WI38 (cell line): ENCODE results near the gene PIK3R6.

Experiments
- H3K4me3 ChIP-seq: 2 replicates; pipeline ENCODE4 v1.5.1; 2011; ENCODE audit warnings: low read depth, mild to moderate bottlenecking, control low read depth, low read length
- TF ChIP-seq, protein P1 (sequence below): IDR thresholded peaks from 2 replicates; pipeline ENCODE4 v1.5.1; 2012; ENCODE audit warnings: low read depth, mild to moderate bottlenecking, control low read depth, low read length

PIK3R6 gene

GRCh38 chr17:8829036-8829941, 38.2 kb downstream of the PIK3R6 start:
- H3K4me3 ChIP-seq = no peak overlapping the region
- TF ChIP-seq, protein P1, sequence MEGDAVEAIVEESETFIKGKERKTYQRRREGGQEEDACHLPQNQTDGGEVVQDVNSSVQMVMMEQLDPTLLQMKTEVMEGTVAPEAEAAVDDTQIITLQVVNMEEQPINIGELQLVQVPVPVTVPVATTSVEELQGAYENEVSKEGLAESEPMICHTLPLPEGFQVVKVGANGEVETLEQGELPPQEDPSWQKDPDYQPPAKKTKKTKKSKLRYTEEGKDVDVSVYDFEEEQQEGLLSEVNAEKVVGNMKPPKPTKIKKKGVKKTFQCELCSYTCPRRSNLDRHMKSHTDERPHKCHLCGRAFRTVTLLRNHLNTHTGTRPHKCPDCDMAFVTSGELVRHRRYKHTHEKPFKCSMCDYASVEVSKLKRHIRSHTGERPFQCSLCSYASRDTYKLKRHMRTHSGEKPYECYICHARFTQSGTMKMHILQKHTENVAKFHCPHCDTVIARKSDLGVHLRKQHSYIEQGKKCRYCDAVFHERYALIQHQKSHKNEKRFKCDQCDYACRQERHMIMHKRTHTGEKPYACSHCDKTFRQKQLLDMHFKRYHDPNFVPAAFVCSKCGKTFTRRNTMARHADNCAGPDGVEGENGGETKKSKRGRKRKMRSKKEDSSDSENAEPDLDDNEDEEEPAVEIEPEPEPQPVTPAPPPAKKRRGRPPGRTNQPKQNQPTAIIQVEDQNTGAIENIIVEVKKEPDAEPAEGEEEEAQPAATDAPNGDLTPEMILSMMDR = no peak

- TF ChIP-seq, protein P1 = no peak
- no peak overlapping the region for H3K4me3 ChIP-seq
Observed at GRCh38 chr17:8828517-8828875, 39.0 kb downstream of the PIK3R6 start.

DNA sequence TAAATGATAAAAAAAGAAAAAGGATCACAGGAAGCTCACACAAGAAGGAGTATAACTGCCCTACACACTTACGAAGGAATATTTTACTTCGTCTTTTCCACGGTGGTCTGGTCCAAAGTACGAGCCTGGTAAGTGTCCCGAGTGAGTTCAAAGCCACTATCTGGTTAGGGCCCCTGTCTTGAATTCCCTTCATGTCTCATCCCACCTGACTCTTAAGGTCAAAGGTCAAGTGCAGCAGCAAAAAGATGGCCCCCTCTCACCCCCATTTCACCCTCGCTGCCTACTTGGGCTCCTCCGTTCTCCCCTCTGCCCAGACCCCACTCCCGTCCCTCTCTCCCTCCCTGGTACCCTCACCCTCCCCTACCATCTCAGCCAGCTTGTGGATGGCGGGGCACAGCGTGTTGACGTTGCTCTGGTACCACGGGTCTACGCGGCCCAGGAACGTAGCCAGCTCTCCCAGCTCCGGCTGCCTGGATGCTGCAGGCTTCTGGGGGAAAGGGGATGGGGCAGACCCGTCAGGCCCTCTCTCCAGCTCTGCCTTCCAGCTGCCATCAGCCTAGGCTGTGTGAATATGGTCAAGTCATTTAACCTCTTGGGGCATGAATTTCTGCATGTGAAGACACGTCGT, 40.6 kb downstream of the PIK3R6 start:
- no peak overlapping the region for H3K4me3 ChIP-seq
- TF ChIP-seq, protein P1 = no peak

- TF ChIP-seq, protein P1 = no peak
- H3K4me3 ChIP-seq = no peak overlapping the region
Observed at GRCh38 chr17:8825802-8826201, 41.7 kb downstream of the PIK3R6 start.

DNA sequence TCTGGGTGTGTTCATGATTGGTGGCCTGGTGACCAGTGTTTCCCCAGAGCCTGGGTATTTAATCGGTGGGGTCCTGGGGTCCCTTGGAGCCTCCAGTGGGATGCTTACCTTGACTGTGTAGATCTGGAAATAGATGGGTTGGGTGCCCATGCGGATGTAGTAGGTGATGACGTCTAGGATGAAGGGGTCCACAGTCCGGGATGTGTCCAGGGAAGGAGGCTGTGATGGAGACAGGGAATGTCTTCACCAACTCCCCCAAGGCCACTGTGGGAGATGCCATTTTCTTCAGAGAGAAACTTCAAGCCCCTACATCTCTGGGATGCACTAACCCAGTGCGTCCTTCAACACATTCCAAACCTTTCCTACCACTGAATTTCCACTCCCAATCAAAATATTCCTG, 44.2 kb downstream of the PIK3R6 start:
- H3K4me3 ChIP-seq = no peak overlapping the region
- TF ChIP-seq, protein P1 = no peak

DNA sequence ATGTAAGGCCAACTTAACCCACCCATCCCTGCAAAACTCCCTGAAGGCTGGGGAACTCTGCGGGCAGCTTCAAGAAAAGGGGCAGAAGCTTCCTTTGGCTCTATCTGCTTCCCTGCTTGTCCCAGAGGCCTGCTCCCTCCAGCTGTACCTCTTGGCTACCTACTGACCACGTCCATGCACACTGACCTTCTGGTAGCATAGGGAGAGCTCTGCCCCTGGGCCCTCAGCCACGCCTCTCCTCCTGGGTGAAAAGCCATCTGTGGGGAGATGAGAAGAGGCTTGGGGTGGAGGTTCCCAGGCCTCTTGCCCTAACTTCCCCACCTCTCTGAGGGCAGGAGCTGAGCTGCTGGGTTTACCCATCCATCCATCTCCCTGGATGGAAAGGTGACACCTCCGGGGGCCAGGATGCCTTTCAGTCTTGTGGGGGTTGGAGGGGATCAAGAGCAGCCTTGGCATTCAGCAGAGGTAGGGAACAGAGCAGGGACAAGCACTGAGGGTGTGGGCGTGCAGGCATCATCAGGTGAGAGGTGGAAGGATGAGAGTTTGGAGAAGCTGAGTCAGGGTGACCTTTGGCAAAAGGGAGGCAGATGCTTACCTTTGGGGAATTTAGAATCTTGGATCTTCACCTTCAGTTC, 45.0 kb downstream of the PIK3R6 start:
- H3K4me3 ChIP-seq = no peak overlapping the region
- TF ChIP-seq, protein P1 = no peak

DNA sequence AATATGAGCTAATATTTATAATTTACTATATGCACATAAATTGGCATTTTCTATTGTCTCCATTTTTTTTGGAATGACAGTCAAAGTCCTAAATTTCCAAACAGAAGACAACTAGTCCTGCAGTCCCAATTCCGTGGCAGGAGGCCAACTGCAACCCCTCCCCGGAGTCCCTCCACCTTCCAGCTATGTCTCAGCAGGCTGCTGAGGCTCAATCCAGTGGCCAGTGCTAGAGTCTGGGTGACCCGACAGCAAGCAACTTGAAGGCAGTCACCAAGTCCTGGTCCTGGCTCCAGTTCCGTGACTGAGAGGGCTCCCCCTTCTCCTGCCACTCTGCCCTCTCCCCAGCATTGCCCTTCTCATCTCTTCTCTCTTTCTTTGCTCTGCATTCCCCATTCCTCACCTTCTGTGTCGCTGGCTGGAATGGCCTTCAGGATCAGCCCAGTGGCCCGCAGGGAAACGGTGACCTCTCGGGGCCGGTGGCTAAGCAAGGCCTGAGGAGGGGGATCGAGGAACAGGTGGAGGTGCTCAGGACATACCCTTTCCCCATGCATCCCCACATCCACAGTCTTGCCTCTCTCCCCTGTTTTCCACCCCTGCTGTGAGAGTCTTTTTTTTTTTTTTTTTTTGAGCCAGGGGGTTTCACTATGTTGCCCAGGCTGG, 45.9 kb downstream of the PIK3R6 start:
- no peak overlapping the region for H3K4me3 ChIP-seq
- TF ChIP-seq, protein P1 = no peak
